GM06990 (cell line): ENCODE measurements around the gene JPH4.

Source experiments
- DNase-seq: peaks from one replicate; pipeline ENCODE4 v3.0.0-alpha.2; 2011; ENCODE audit not compliant: insufficient read length; ENCODE audit errors: extremely low read depth
- H3K27me3 ChIP-seq: replicated peaks from 2 replicates; pipeline ENCODE4 v1.6.0; 2011; ENCODE audit warnings: low read length; ENCODE audit not compliant: control insufficient read depth, insufficient read depth
- H3K36me3 ChIP-seq: 2 replicates; pipeline ENCODE4 v1.5.1; 2011; ENCODE audit warnings: low read length; ENCODE audit not compliant: control insufficient read depth, insufficient read depth
- H3K4me3 ChIP-seq: replicated peaks from 2 replicates; pipeline ENCODE4 v1.5.1; 2011; ENCODE audit warnings: low read depth, mild to moderate bottlenecking, control low read depth, low read length
- CTCF ChIP-seq: IDR thresholded peaks from 2 replicates; pipeline ENCODE4 v1.5.1; 2011; ENCODE audit warnings: low read length, control low read depth, mild to moderate bottlenecking, inconsistent platforms; ENCODE audit not compliant: insufficient read depth, poor library complexity, severe bottlenecking

JPH4 gene

DNA sequence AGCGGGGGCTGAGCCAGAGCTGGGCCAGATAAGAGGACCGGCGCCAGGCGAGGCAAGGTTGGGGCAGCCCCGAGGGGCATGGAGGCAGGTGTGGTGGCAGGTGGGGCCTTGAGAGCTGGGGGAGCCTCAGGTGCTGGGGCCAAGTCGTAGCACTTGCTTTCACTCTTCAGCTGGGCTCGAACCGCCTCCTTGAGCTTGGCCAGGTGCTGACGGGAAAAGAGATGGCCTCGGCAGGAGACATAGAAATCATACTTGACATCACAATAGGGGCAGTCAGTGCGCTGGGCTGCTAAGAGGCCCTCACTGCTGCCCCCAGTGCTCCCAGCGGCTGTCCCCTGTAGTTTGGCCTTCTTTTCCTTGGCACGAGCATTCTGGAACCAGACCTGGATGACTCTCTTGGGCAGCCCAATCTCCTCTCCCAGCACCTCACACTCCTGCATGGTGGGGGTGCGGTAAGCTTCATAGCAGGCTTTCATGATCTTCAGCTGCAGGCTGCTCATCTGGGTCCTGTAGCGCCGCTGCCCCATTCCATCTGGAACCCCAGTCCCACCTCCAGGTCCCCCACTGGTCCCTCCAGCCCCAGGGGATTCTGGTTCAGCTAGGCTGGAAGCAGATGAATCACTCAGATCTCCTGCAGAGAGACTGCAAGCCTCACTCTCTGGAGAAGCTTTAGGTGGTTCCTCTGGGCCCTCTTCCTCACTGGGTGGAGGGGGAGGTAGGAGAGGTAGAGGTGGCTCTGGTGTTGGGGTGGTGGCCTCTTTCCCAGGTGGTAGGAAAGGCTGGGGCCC lies 55.2 kb downstream of the JPH4 start:
- H3K4me3 ChIP-seq = no peak overlapping the region
- no peak for DNase-seq
- TF ChIP-seq CTCF = no peak
- no peaks in the 10 kb centered on the region; the same call in 1 of the 2 replicates for H3K36me3 ChIP-seq
- H3K27me3 ChIP-seq = no peaks in the 10 kb centered on the region

DNA sequence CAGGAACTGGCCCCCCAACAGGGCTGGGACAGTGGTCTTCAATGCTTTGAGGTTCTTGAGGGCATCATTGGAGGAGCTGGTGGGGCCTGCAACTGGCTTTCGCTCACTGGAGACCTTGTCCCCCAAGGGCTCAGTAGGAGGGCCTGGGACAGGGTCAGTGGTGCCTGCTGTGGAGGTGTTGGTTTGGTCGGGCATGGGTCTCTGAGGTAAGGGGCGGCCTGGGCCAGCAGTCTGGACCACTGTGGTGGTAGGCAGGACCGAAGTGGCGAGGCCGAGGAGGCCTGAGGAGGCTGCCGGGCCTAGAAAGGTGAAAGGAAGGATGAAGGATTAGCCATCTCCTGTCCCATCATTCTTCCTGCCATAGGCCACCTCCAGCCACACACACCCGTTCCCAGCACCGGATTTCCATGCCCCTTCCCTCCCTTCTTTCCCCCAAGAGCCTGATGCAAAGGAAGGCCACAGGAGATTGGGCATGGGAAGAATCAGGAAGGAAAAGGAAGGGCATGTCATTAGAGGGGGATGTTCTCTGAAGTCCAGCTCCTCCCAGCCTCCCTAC lies 55.9 kb downstream of the JPH4 start:
- H3K4me3 ChIP-seq = no peak overlapping the region
- no peak for TF ChIP-seq CTCF
- no peak for DNase-seq
- H3K36me3 ChIP-seq = no peaks in the 10 kb centered on the region; the same call in 1 of the 2 replicates
- H3K27me3 ChIP-seq = no peaks in the 10 kb centered on the region

- Histone ChIP-seq H3K27me3 (no peaks in the 10 kb centered on the region), H3K4me3 (no peak overlapping the region), H3K36me3 (no peaks in the 10 kb centered on the region; the same call in 1 of the 2 replicates)
- no peak for TF ChIP-seq CTCF
- DNase-seq = no peak
Measured at GRCh38 chr14:23521785-23522640, 56.6 kb downstream of the JPH4 start.

DNA sequence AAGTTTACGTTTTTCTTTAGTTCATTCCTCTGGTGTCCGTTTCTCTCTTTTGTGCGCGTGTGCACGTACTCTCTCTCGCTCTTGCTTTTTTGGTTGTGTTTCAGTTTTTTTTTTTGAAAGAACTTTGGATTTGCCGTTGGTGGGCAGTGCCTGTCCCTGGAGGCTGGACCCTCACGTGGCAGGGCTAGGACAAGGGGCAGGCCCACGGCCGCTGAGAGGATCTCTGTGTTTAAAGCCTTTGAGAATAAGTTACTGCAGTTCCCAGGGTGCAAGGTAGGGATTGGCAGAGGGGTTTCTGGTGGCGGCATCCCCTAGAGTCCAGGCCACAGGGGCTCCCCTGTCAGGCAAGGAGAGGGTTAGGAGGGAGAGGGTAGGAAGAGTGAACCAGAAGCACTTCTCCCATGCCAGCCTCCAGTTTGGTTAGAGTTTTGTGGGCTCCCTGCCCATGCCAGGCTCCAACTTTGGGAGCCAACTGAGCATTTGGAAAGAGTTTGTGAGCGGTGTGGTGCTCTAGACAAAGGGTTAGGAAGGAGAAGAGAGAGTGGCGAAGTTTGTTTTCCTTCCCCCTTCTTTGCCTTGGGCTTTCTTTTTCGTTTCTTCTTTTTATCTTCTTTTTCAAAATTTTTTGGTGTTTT lies 57.6 kb downstream of the JPH4 start:
- H3K36me3 ChIP-seq = no peaks in the 10 kb centered on the region; the same call in 1 of the 2 replicates
- no peak overlapping the region for H3K4me3 ChIP-seq
- no peak for TF ChIP-seq CTCF
- no peak for DNase-seq
- no peaks in the 10 kb centered on the region for H3K27me3 ChIP-seq

- DNase-seq = no peak
- TF ChIP-seq CTCF = no peak
- H3K27me3 ChIP-seq = no peaks in the 10 kb centered on the region
- H3K4me3 ChIP-seq = no peak overlapping the region
- no peaks in the 10 kb centered on the region for H3K36me3 ChIP-seq
Measured at GRCh38 chr14:23518709-23519108, 59.9 kb downstream of the JPH4 start.
